HepG2 (cell line): ENCODE results near the gene ITGA6. TPM values are rescaled to one million over a fixed set of nuclear protein-coding genes. Genes with fewer than 3 reads are reported as not detected.

Experiments
- EEA1 ChIP-seq: sonication (generic); formaldehyde crosslinking; IDR thresholded peaks from 2 replicates; pipeline ENCODE4 v1.5.1; 2020; ENCODE audit warnings: mild to moderate bottlenecking, missing genetic modification reagents, borderline replicate concordance
- EZH2 ChIP-seq: conservative IDR thresholded peaks from 2 replicates; pipeline ENCODE4 v1.6.1; 2012; ENCODE audit warnings: mild to moderate bottlenecking, low read depth, low read length, moderate library complexity
- FOSL1 ChIP-seq: sonication (generic); formaldehyde crosslinking; IDR thresholded peaks from 2 replicates; pipeline ENCODE4 v1.9.0; 2021; ENCODE audit warnings: missing genetic modification reagents, borderline replicate concordance
- IRX3 ChIP-seq: sonication (generic); formaldehyde crosslinking; IDR thresholded peaks from 2 replicates; pipeline ENCODE4 v1.8.1; 2023; ENCODE audit warnings: mild to moderate bottlenecking, low read depth, missing genetic modification reagents, borderline replicate concordance
- KDM6A ChIP-seq: IDR thresholded peaks from 2 replicates; pipeline ENCODE4 v1.6.1; 2016; ENCODE audit warnings: low read depth
- MIXL1 ChIP-seq: IDR thresholded peaks from 2 replicates; pipeline ENCODE4 v1.6.1; 2016
- NCOA2 ChIP-seq: sonication (generic); formaldehyde crosslinking; IDR thresholded peaks from 2 replicates; pipeline ENCODE4 v1.8.0; 2022; ENCODE audit warnings: inconsistent platforms
- SCMH1 ChIP-seq: sonication (generic); formaldehyde crosslinking; IDR thresholded peaks from 2 replicates; pipeline ENCODE4 v1.9.0; 2021; ENCODE audit warnings: missing genetic modification reagents, mild to moderate bottlenecking, borderline replicate concordance
- SKI ChIP-seq: fragments of 450-650 bp; IDR thresholded peaks from one replicate; pipeline ENCODE4 v1.6.1; 2018; ENCODE audit warnings: mild to moderate bottlenecking; ENCODE audit not compliant: partially characterized antibody
- SRSF4 ChIP-seq: fragments of 200-400 bp; formaldehyde crosslinking; IDR thresholded peaks from one replicate; pipeline ENCODE4 v1.6.1; 2018; ENCODE audit warnings: mild to moderate bottlenecking, low read depth, low read length, moderate library complexity; ENCODE audit not compliant: poor library complexity, severe bottlenecking
- TGIF2 ChIP-seq: IDR thresholded peaks from 2 replicates; pipeline ENCODE4 v1.6.1; 2016; ENCODE audit warnings: control low read depth, missing compliant biosample characterization
- ZEB1 ChIP-seq: IDR thresholded peaks from 2 replicates; pipeline ENCODE4 v1.6.1; 2012; ENCODE audit warnings: mild to moderate bottlenecking, low read depth, inconsistent platforms; ENCODE audit not compliant: insufficient replicate concordance
- ZKSCAN8 ChIP-seq: IDR thresholded peaks from 2 replicates; pipeline ENCODE4 v1.6.1; 2016; ENCODE audit warnings: borderline replicate concordance, missing genetic modification reagents, missing compliant biosample characterization
- ZNF225 ChIP-seq: sonication (generic); formaldehyde crosslinking; IDR thresholded peaks from 2 replicates; pipeline ENCODE4 v1.4.0; 2020; ENCODE audit warnings: mild to moderate bottlenecking, missing genetic modification reagents
- ZNF292 ChIP-seq: sonication (generic); formaldehyde crosslinking; IDR thresholded peaks from 2 replicates; pipeline ENCODE4 v1.8.1; 2022; ENCODE audit warnings: mild to moderate bottlenecking, low read depth, missing genetic modification reagents, borderline replicate concordance
- ZNF329 ChIP-seq: sonication (generic); formaldehyde crosslinking; IDR thresholded peaks from 2 replicates; pipeline ENCODE4 v1.9.0; 2021; ENCODE audit warnings: low read depth, mild to moderate bottlenecking, missing genetic modification reagents
- ZNF33B ChIP-seq: sonication (generic); formaldehyde crosslinking; IDR thresholded peaks from 2 replicates; pipeline ENCODE4 v1.5.1; 2020; ENCODE audit warnings: mild to moderate bottlenecking, missing genetic modification reagents
- ZNF605 ChIP-seq: sonication (generic); formaldehyde crosslinking; IDR thresholded peaks from 2 replicates; pipeline ENCODE4 v1.8.0; 2022; ENCODE audit warnings: mild to moderate bottlenecking, missing genetic modification reagents
- ZNF652 ChIP-seq: IDR thresholded peaks from 2 replicates; pipeline ENCODE4 v1.6.1; 2016; ENCODE audit warnings: low read depth, borderline replicate concordance
- ZNF674 ChIP-seq: sonication (generic); formaldehyde crosslinking; IDR thresholded peaks from 2 replicates; pipeline ENCODE4 v1.5.0; 2020; ENCODE audit warnings: low read depth, mild to moderate bottlenecking, missing genetic modification reagents
- ZNF776 ChIP-seq: sonication (generic); formaldehyde crosslinking; IDR thresholded peaks from 2 replicates; pipeline ENCODE4 v1.4.0; 2020; ENCODE audit warnings: mild to moderate bottlenecking, missing genetic modification reagents
- ZSCAN20 ChIP-seq: sonication (generic); formaldehyde crosslinking; IDR thresholded peaks from 2 replicates; pipeline ENCODE4 v1.4.0; 2020; ENCODE audit warnings: missing genetic modification reagents, mild to moderate bottlenecking, borderline replicate concordance
- polyA plus RNA-seq, 8 experiments: library from polyadenylated mRNA; depleted of rRNA in 3 of 8; stranded (reverse) in 7 of 8; unstranded in 1 of 8; fragments of >200 nt; fragmentation: Illumina TruSeq in 4 of 8; extraction: Trizol in 4 of 8; gene quantifications; 2 replicates each; pipeline versions ENCODE4 v1.2.1 to v1.2.3, GENCODE V29; 2011 to 2016; ENCODE audit warnings: low read depth in 4 of 8, missing spikeins in 1 of 8, mixed read lengths in 1 of 8; ENCODE audit not compliant: insufficient read depth in 1 of 8
- total RNA-seq, 5 experiments: library from RNA; depleted of rRNA; stranded (reverse); fragments of >200 nt; fragmentation: Illumina TruSeq; extraction: Trizol; gene quantifications; 2 replicates each; pipeline ENCODE4 v1.2.3, GENCODE V29; 2016; ENCODE audit warnings: low read depth in 1 of 5
- TF ChIP-seq, protein P1 (sequence below): sonication (generic); formaldehyde crosslinking; IDR thresholded peaks from 2 replicates; pipeline ENCODE4 v1.5.1; 2020; ENCODE audit warnings: mild to moderate bottlenecking, missing genetic modification reagents, moderate library complexity
- TF ChIP-seq, protein P2 (sequence below): sonication (generic); IDR thresholded peaks from 2 replicates; pipeline ENCODE4 v1.6.1; 2016; ENCODE audit warnings: low read depth, borderline replicate concordance
- TF ChIP-seq, protein P3 (sequence below): sonication (generic); formaldehyde crosslinking; IDR thresholded peaks from 2 replicates; pipeline ENCODE4 v1.8.1; 2023; ENCODE audit warnings: mild to moderate bottlenecking, moderate library complexity, missing genetic modification reagents

ITGA6 gene
- total and polyA plus RNA-seq, 2 of the 13 experiments (the other 11 are each of a cell fraction or from before 2014, with no cell fraction given), result 24.0 to 92.5 TPM

DNA sequence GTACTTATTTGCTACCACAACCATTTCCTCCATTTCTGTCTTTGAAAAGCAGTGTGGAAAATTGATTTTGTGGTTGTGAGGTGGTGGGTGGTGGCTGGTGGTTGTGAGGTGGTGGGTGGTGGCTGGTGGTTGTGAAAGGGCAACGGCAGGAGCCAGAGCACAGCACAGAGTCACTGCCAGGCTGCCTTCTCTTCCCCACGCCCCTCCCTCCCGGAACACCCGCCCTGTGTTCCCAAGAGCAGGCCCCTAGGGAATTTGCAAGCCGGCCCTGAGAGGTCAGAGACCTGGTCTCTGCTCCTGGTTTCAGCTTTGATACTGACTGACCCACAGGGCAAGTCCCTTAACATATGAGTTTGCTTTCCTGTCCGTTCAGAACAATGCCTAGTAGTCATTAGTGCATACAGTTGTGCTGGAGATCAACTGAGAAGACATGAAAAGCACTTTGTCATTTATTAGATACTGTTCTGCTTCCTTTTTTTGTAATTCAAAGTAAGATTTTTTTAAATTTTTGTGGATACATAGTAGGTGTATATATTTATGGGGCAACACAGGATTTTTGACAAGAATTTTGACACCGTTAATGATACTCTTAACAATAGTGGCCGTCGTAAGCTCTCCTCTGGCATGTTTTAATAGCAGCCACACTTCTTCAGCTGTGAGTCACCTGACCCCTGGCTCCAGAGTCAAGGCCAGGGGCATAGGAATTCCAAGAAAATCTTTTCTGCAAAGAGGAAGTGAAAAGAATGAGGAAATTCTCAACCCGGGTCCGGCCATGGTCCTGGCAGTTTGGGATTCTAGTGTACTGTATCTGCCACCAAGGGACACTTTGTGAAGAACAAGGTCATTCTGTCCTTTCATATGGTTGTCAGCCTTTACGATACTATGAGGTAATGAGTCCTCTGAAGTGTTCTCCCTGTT, 53.2 kb downstream of the ITGA6 start (continued):
- TF ChIP-seq, protein P1, sequence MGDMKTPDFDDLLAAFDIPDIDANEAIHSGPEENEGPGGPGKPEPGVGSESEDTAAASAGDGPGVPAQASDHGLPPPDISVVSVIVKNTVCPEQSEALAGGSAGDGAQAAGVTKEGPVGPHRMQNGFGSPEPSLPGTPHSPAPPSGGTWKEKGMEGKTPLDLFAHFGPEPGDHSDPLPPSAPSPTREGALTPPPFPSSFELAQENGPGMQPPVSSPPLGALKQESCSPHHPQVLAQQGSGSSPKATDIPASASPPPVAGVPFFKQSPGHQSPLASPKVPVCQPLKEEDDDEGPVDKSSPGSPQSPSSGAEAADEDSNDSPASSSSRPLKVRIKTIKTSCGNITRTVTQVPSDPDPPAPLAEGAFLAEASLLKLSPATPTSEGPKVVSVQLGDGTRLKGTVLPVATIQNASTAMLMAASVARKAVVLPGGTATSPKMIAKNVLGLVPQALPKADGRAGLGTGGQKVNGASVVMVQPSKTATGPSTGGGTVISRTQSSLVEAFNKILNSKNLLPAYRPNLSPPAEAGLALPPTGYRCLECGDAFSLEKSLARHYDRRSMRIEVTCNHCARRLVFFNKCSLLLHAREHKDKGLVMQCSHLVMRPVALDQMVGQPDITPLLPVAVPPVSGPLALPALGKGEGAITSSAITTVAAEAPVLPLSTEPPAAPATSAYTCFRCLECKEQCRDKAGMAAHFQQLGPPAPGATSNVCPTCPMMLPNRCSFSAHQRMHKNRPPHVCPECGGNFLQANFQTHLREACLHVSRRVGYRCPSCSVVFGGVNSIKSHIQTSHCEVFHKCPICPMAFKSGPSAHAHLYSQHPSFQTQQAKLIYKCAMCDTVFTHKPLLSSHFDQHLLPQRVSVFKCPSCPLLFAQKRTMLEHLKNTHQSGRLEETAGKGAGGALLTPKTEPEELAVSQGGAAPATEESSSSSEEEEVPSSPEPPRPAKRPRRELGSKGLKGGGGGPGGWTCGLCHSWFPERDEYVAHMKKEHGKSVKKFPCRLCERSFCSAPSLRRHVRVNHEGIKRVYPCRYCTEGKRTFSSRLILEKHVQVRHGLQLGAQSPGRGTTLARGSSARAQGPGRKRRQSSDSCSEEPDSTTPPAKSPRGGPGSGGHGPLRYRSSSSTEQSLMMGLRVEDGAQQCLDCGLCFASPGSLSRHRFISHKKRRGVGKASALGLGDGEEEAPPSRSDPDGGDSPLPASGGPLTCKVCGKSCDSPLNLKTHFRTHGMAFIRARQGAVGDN (CRISPR knock-in tag), result peak; percentile 82
- TF ChIP-seq ZNF776 (CRISPR knock-in tag) (no peak), EEA1 (no peak), EZH2 (no peak), NCOA2 (peak; percentile 46; the same call in 1 of the 2 replicates), TGIF2 (CRISPR knock-in tag) (no peak), ZNF329 (no peak), ZNF674 (CRISPR knock-in tag) (peak; percentile 85; the same call in 1 of the 2 replicates), ZNF33B (CRISPR knock-in tag) (no peak), ZNF292 (CRISPR knock-in tag) (peak; percentile 93; the same call in 1 of the 2 replicates), SKI (no peak), ZNF605 (peak; percentile 69; the same call in 1 of the 2 replicates), KDM6A (CRISPR knock-in tag) (peak; percentile 70), IRX3 (no peak), MIXL1 (CRISPR knock-in tag) (no peak; the same call in 1 of the 2 replicates), ZEB1 (no peak), FOSL1 (peak; percentile 16; the same call in 1 of the 2 replicates), ZKSCAN8 (CRISPR knock-in tag) (peak; percentile 98), ZNF225 (CRISPR knock-in tag) (no peak), ZSCAN20 (CRISPR knock-in tag) (no peak), ZNF652 (CRISPR knock-in tag) (no peak), SRSF4 (no peak), SCMH1 (CRISPR knock-in tag) (no peak)
- TF ChIP-seq, protein P2, sequence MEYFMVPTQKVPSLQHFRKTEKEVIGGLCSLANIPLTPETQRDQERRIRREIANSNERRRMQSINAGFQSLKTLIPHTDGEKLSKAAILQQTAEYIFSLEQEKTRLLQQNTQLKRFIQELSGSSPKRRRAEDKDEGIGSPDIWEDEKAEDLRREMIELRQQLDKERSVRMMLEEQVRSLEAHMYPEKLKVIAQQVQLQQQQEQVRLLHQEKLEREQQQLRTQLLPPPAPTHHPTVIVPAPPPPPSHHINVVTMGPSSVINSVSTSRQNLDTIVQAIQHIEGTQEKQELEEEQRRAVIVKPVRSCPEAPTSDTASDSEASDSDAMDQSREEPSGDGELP, result peak; percentile 82
- TF ChIP-seq, protein P3, sequence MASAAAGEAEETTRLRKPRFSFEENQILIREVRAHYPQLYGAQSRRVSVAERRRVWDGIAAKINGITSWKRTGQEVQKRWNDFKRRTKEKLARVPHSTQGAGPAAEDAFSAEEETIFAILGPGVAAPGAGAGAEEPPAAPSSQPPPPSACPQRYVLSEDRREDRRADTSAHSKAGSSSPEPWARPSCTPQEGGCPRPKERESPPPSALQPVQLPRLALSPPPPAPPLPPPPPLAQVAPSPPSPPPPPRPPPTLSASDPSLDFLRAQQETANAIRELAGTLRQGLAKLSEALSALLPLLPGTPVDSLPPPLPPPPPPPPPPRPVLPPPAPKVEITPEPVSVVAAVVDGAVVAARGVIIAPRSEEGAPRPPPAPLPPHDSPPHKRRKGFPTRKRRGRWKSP (CRISPR knock-in tag), result no peak
